ENCODE results near the gene MINDY3.
"Not testable (repeated sequence)": the region's sequence is repeated elsewhere in the genome, so short reads cannot be mapped to it uniquely, and the experiment has no call there.

Gene MINDY3

DNA sequence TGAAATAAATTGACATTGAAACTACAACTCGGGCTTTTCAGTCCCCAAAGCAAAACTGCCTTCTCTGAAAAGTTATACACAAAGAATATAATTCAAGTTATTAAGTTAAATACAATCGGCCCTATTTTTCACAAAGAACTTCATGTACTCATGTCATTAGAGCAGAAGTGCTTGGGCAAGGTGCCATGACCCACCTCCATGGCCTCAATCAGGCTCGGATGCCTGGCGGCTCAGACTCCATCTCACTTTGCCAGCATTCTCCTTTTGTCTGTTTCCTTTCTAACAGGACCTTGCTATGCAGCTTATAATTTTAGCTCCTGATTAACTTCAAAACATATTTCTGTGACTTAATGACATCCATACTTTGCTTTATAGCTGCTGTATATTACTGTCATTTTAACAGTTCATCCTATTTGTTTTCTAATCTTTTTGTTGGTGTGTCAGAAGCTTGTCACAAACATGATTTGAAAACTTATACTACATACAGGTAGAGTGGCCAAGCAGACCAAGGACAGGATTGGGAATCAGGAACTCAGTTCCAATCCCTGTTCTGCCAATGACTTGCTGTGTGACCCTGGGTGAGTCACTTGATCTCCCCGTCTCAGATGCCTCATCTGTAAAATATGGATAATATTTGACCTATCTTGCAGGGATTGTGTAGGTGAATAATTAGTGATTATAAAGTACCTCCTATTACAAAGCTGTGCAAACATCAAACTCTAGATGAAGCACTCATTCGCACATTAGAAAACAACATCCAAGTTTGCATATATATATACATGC, 79.8 kb downstream of the MINDY3 start:
- peak in 1 of 14 donors; percentile 15 for DNase-seq

DNA sequence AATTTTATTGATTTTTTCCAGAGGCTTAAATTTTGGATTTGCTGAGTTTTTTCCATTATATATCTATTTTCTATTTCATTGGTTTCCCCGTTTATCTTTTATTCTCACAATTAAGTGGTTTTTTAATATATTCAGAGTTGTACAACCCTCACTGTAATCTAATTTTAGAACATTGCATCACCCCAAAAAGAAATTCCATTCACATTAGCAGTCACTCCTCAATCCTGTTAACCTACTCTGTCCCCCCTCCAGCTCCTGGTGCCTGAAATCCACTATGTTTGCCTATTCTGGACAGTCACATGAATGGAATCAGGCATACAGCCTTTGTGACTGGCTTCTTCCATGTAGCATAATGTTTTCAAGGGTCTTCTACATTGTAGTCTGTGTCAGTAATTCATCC, 84.8 kb downstream of the MINDY3 start:
- DNase-seq, result no peak

DNA sequence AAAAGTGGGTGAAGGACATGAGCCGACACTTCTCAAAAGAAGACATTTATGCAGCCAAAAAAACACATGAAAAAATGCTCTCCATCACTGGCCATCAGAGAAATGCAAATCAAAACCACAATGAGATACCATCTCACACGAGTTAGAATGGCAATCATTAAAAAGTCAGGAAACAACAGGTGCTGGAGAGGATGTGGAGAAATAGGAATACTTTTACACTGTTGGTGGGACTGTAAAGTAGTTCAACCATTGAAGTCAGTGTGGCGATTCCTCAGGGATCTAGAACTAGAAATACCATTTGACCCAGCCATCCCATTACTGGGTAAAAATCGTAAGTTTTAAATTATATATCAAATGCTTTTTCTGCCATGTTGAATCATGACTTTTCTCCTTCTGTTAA, 85.8 kb downstream of the MINDY3 start:
- not testable (repeated sequence) for DNase-seq

DNA sequence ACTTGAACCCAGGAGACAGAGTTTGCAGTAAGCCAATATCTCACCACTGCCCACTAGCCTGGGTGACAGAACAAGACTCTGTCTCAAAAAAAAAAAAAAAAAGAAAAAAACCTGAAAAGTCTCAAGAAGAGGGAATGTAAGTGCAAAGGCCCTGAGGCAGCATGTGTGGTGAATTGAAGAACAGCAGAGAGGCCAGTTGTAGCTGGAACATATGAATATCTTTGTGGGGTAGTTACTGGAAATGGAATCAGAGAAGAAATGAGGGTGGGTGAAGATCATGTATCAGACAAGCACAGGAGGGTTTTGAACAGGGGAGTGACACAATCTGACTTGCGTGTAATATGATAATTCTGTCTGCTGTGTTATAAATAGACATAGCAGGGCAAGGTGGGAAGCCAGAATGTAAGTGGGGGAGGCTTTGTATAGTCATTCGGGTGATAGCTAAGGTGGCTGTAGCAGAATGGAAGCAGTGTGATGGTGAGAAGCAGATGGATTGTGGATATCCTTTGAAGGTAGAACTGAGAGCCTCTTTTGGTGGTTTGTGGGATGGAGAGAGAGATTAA, 95.3 kb downstream of the MINDY3 start:
- no peak for DNase-seq

DNA sequence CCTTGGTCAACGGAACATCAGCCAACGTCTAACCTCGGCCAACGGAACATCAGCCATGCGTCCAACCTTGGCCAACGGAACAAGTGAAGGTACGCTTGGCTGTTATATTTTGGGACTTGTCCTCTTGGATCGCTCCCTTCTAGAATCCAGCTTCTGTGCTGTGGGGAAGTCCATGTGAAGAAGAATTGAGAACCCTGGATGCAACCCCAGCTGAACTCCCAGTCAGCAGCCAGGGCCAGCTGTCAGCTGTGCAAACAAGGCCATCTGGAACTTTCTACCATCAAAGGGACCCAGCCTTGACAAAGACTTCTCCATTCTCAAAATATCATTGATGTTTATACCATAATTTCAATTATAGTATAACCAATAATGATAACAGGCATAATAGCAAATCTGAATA, 97.3 kb downstream of the MINDY3 start:
- no peak for DNase-seq

DNA sequence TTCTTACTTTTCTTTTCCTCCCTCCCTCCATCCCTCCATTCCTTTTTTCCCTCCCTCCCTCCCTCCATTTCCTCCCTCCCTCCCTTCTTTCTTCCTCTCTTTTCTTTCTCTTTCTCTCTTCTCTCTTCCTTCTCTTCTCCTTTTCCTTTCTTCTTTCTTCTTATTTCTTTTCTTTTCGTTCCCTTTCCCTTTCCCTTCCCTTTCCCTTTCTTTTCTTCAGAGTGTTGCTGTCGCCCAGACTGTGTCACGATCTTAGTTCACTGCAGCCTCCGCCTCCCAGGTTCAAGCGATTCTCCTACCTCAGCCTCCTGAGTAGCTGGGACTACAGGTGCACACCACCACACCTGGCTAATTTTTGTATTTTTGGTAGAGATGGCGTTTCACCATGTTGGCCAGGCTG, 98.1 kb downstream of the MINDY3 start:
- not testable (repeated sequence) for DNase-seq

DNA sequence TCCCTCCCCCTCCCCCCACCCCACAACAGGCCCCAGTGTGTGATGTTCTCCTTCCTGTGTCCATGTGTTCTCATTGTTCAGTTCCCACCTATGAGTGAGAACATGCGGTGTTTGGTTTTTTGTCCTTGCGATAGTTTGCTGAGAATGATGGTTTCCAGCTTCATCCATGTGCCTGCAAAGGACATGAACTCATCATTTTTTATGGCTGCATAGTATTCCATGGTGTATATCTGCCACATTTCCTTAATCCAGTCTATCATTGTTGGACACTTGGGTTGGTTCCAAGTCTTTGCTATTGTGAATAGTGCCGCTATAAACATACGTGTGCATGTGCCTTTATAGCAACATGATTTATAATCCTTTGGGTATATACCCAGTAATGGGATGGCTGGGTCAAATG, 99.1 kb downstream of the MINDY3 start:
- not testable (repeated sequence) for DNase-seq

DNA sequence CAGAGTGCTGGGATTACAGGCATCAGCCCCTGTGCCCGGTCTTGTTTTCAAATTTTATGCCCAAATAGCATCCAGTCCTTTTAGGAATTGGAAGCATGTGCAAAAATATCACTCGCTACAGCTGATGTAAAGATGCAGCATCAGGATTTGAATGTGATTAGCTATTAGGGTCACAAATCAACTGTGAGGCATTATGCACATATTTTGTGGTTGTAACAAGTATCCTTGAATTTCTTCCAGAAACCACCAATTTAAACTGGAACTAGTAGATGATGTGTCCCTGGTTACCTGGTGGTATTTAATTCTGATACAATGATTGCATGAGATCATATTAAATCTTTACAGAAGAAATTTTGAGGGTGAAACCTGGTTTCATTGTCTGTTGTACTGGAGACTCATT, 99.6 kb downstream of the MINDY3 start:
- DNase-seq, result no peak

DNA sequence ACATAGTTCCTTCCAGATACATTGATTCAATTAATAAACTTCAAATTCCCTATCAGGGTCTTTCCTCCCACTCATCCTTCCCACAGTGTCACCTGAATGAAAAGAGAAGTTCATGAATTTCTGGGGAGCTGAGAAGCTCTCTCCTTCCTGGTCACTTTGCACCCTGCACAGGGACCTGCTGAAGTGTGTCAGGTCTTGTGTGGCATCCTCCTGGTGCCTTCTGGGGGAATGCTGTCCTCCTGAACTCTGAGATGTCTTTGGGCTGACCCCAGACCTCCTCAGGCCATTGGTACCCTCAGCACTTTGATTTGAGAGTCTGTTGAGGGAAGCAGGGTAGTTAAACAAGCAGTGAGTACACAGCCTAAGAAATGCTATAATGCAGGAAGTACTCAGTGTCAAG, 101.0 kb downstream of the MINDY3 start:
- DNase-seq, result no peak

DNA sequence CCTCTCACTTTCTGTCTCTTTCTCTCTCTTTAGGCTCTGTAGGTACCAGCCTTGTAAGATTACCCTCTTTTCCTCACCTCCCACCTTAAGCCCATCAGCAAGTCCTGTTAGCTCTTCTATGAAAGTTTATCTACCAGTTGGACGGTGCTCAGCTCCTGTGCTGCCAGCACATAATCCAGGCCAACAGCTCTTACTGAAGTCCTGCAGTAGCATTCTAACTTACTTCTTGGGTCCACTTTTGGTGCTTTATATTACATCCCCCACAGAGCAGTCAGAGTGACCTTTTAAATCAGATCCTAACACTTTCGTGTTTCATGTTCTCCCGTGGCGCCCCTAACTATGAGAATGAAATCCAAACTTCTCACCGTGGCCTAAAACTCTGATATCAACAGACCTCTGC, 101.7 kb downstream of the MINDY3 start:
- no peak for DNase-seq

DNA sequence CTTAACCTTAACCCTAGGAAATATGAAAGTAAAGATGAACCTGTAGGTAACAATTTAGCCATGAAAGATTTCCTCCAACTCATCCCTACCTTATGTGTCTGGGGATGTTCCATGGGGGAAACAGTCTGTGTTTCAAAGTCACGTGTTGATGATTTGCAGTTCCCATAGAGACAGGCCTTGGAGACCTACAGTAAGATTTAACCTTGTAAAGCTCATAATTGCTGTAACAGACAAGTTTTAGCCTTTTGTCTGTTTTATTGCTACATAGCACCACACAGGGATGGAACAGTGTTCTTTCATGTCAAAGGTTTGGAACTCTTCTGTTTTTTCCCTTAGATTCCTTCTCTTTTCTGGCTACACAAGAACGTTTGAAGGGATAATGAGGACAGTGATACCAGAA, 105.4 kb downstream of the MINDY3 start:
- DNase-seq, result no peak

DNA sequence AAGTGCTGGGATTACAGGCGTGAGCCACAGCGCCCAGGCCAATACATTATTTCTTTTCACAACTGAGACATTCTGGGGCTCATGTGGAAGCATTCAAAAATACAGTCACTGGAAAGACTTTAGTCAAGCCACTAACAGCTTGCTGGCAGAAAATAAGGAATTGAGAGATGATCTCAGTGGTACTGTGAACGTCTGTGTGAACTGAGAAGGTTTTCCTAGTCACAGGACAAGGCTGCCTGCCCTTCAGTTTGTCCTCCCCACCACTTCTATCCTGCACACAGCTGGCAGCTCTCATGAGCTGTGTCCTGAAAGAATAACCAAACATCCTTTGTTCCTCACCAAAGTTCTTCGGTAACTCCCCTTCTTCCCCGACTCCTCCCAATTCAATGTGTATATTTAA, 109.3 kb downstream of the MINDY3 start:
- DNase-seq, result no peak

DNA sequence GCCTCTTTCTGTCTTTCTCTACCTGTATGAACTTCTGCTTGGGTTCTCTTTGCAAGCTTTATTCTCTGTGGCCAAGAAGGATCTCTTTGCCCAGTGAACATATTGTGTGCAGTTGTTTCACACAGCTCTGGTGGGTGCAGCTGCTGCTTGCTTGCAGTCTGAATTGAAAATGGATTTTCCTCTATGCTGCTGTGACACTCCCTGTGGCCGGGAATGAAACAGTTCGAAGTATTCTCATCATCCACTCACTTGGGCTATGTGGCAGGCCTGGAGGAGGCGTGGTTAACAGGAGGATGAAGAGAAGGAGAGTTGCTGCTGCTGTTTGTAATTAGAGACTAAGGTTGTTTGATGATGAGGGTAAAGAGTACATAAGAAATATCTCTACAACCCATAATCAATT, 112.2 kb downstream of the MINDY3 start:
- DNase-seq, result no peak

DNA sequence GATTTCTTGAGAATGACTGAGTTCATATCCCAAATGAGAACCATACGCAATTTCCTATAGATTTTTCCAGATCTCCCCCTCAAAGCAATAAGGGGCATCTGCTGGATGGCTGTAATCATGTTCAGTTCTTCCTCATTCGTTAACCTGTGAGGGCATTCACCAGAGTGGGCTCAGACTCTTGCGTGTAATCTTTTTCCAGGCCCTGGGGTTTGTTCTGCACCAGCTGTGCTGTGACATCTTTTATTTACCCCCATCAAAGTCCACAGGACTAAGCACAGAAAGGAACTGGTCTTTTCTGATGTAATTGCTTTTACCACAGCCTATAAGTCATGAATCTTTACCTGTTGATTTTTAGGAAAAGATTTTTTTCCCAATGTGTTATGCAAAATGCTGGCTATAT, 112.7 kb downstream of the MINDY3 start:
- no peak for DNase-seq

DNA sequence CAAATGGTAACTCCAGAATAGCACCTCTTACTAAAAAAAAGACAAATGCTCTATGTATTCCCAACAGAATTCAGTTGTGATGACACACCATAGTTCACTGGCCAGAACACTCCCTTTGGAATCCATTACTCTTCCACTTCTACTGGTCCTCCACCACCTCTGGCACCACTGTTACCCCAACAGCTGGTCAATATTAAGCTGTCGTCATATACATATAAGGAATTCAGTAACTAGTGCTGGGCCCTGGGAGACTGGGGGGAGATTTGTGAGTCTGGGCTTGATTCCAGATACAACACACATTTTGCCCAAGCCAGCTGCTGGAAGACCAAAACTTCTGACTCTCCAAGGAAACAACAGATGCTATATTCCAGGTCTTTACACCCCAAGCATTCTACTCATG, 114.6 kb downstream of the MINDY3 start:
- DNase-seq, result no peak

DNA sequence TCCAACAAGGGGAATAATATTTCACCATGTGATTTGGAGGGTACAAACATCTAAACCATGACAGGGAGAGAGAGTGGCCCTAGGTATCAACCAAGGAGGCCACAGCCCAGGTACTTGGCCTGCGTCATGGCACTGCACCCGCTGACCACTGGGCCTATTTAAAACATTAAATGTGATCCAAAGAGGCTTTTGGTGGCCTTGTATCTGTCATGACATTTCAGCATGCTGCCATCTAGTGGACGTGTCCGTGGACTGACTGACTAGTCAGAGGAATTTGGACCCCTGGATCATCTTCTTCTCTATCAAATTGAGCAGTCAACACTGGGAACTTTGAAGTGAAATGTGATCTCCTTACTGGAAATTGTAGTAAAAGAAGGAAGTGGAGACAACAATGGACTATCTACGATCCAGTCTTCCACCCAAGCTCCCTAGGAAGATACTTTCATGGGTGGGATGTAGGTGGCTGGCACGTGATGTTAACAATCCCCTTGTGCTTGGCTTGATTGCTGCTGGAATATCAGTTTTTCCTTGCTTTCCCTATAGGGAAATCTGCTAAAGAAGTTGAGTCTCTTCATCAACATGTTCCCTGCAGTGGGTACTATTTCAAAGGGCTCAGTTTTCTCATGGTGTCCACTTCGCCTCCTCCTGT, 116.0 kb downstream of the MINDY3 start:
- DNase-seq, result peak in 2 of 14 donors; percentile 2 to 6

DNA sequence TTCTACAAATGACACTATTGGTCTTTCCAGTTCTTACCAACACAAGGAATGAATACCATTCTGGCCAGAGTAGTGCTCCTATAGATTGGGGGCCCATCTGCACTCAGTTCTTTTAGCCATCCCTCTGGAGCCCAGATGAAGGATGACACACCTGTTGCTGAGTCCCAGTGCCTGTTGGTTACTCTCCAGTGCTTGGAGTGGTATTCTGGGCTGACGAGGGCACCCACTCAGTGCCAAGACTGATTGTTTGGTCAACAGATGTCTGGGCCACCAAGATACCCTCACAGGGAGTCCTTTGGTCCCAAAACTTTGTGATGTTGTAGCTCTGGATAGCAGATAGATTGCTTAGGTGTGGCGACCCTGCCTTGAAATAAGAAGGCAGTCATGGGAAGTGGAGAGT, 116.9 kb downstream of the MINDY3 start:
- no peak for DNase-seq

DNA sequence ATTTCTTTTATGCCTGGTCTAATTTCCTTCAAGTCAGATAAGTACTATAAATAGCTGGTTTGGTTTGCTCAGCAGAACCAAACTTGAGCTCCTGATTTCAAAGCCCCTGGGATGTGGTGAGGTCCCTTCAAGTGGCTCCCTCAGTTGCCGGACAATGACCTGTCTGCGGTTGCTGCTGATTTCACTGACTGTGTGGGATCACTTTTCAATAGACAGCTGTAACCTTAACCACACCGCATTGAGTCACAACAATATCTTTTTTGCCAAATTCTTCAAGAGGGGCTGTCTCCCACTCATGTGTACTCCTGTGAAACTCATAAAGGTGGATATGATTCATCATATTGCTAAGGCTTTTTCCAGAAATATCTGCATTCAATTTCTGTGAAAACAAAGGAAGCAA, 117.5 kb downstream of the MINDY3 start:
- no peak for DNase-seq

DNA sequence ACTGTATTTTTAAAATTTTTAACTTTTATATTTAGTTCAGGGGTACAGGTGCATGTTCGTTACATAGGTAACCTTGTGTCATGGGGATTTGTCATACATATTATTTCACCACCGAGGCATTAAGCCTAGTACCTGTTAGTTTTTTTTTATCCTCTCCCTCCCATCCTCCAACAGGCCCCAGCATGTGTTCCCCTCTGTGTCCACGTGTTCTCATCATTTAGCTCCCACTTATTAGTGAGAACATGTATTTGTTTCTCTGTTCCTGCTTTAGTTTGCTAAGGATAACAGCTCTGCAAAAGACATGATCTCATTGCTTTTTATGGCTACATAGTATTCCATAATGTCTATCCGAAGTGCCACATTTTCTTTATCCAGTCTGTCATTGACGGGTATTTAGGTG, 118.2 kb downstream of the MINDY3 start:
- no peak for DNase-seq

DNA sequence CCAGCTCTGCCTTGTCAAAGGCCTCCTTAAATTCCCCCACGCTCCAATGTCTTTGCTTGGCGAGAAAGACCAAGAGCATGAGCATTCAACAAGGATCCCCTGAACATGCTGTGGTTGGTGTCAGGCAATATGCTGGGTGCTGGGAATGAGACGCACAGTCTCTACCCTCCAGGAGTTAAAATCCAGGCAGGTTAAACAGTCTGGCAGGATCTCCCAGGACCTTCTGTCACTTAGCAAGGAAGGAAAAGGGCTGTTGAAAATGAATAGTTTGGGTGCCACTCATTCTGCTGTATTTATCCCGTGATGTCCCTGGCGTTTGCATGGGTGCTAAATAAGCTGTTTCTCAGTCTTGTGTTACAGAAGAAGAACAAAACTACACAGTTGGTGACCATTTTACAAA, 118.7 kb downstream of the MINDY3 start:
- no peak for DNase-seq

DNA sequence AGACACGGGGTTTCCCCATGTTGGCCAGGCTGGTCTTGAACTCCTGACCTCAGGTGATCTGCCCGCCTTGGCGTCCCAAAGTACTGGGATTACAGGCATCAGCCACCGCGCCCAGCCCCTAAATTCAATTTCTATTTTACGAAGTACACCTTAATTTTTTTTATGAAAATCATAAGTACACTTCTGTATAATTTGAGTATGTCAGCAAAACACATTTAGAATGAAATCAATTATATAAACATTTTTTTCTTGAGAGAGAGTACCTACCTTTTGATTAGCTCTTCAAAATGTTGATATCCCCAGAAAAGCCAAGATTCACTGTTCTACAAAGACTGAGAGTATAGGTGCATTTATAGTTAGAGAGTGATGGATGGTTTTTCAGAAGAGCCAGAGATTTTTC, 120.0 kb downstream of the MINDY3 start:
- DNase-seq, result no peak

DNA sequence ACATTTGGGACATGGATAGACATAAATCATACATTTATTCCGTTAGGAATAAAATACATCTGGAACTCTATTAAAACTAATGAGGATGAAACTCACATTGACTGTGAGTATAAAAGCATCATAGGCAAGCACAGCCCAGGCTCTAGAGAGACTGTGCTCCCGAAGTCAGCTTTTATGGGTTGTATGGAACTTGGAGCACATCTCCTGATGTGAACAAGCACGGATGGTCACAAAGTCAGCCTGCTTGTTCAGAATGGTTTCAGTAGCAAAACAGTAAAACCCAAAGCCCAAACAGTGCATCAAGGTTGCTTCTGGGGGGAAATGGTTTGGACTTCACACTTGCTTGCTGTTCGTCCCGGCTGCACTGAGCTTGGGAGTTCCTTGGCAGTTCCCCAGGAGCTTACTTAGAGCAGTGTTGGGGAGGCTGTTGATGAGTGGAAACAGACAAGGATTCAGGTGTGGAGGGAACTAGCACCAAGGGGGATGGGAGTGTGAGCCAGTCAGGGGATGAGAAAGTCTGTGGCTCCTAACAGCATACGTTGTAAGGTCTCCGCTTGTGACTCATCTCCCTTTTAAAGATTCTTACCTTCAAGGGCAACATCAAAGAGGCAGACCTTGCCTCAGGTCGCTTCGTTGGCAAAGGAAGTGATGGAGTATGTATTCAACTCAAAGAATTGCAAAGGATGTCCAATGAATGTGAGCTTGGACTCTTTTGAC, 120.9 kb downstream of the MINDY3 start:
- no peak for DNase-seq

DNA sequence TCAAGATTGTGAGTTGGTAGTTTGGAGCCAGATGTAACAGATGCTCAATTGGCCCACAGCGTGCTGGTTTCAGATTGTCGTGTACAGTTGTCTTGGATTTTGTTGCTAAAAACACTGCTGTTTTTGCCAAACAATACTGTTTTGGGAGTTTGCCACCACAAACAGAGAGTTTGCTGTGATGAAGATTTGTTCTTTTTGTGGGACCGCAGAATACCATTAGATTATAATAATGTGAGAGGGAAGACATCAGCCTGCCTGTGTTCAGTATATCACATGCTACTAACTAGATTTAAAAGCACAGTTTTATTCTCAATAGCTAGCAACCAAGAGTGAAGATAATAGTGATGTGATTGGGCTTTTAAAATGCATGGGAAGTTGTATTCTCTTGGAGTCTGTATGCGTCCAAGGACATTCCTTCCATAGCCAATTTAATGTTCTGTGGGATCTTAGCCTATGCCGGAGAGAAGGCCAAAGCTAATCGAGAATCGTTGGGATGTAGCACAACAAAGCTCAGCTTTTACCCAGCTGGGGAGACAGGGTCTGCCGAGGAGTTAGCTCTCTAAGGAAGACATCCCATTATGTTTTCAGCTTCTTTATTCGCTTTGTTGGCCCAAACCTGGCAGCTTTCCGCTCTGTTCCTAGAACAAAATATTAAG, 121.9 kb downstream of the MINDY3 start:
- no peak for DNase-seq

Data from C1 segment of cervical spinal cord (tissue), 14 donors.